Natural killer cell treated with Interleukin-12 subunit alpha and Interleukin-12 subunit beta and Interleukin-15 and Interleukin-18, amount 100 ng/mL, for 72 hours (primary cell): ENCODE results near the gene KCNQ1. TPM values are rescaled to one million over a fixed set of nuclear protein-coding genes. Genes with fewer than 3 reads are reported as not detected.
A peak's percentile ranks its signal among the peaks of the same experiment; 100 is the strongest.

Experiments used
- ATAC-seq, 2 donors: fragments of 150-1000 bp; cut with Tn5 transposase in 1 of 2; sonication (Bioruptor Pico), chemical (Tn5 transposase) in 1 of 2; 2 replicates each; pipeline ENCODE4 v1.10.0; 2021
- DNase-seq: peaks from one replicate; pipeline ENCODE4 v3.0.0; 2022; ENCODE audit warnings: low spot score
- H3K27ac Mint-ChIP-seq, 2 donors: 1 replicate in 1 of 2; 2 replicates in 1 of 2; pipeline ENCODE4 v1.8.0; 2022; ENCODE audit warnings: mixed read lengths in 2 of 2, mild to moderate bottlenecking in 1 of 2, moderate library complexity in 1 of 2
- H3K27me3 Mint-ChIP-seq, 2 donors: 1 replicate in 1 of 2; 2 replicates in 1 of 2; pipeline ENCODE4 v1.8.0; 2022; ENCODE audit warnings: mixed read lengths in 2 of 2
- H3K36me3 Mint-ChIP-seq: one replicate; pipeline ENCODE4 v1.8.0; 2022; ENCODE audit warnings: mixed read lengths
- H3K4me1 Mint-ChIP-seq, 2 donors: 1 replicate in 1 of 2; 2 replicates in 1 of 2; pipeline ENCODE4 v1.8.0; 2022; ENCODE audit warnings: low read depth in 2 of 2, mixed read lengths in 2 of 2, mild to moderate bottlenecking in 1 of 2
- H3K4me3 Mint-ChIP-seq: one replicate; pipeline ENCODE4 v1.8.0; 2022; ENCODE audit warnings: mixed read lengths
- H3K9me3 Mint-ChIP-seq: 2 replicates; pipeline ENCODE4 v1.8.0; 2022; ENCODE audit warnings: mixed read lengths
- total RNA-seq, 2 donors: library from RNA; stranded (reverse); gene quantifications; one replicate each; pipeline ENCODE4 v1.2.3, GENCODE V29; 2022

Gene KCNQ1
- total RNA-seq, 2 donors from 2014 or later: 0.19 to 1.4 TPM

- Mint-ChIP-seq H3K36me3 (no peaks in the 10 kb centered on the region), H3K9me3 (no peaks in the 10 kb centered on the region), H3K27me3 (peaks cover 17 to 21% of the 10 kb centered on the region in 2 donors), H3K4me3 (no peak overlapping the region), H3K4me1 (peaks cover 3 to 5% of the 10 kb centered on the region in 2 donors), H3K27ac (no peak overlapping the region)
- ATAC-seq: no peak
- peak; percentile 56 for DNase-seq
Observed at GRCh38 chr11:2527621-2528291, 82.9 kb downstream of the KCNQ1 start.

- peaks cover 17 to 21% of the 10 kb centered on the region in 2 donors for H3K27me3 Mint-ChIP-seq
- peak; percentile 54 for DNase-seq
- H3K9me3 Mint-ChIP-seq: no peaks in the 10 kb centered on the region
- no peak overlapping the region for H3K27ac Mint-ChIP-seq
- H3K4me1 Mint-ChIP-seq: peaks cover 11 to 12% of the 10 kb centered on the region in 2 donors
- no peaks in the 10 kb centered on the region for H3K36me3 Mint-ChIP-seq
- no peak for ATAC-seq
- H3K4me3 Mint-ChIP-seq: no peak overlapping the region
Observed at GRCh38 chr11:2528301-2529050, 83.7 kb downstream of the KCNQ1 start.

DNA sequence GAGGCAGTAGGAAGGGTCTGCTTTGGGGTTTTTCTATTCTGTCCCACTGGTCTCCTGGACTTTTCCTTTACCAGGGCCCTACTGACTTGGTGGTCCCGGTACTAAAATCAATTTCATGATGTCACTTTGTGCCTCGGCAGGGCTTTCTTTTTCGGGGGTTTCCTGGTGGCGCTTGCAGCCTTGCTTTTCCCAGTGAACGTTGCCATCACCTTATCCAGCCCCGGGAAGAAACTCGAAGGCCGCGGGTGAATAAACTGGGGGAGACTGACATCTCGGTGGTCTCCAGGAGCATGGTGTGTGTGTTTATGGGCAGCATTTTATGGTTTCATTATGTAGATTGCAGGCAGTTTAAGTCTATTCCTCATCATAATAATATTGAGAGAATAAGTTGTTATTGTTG is 84.4 kb downstream of the KCNQ1 start:
- no peak overlapping the region for H3K4me3 Mint-ChIP-seq
- no peaks in the 10 kb centered on the region for H3K9me3 Mint-ChIP-seq
- no peaks in the 10 kb centered on the region for H3K36me3 Mint-ChIP-seq
- no peak overlapping the region for H3K27ac Mint-ChIP-seq
- H3K27me3 Mint-ChIP-seq: peaks cover 17 to 21% of the 10 kb centered on the region in 2 donors
- no peak for ATAC-seq
- no peak for DNase-seq
- peaks cover 14 to 15% of the 10 kb centered on the region in 2 donors for H3K4me1 Mint-ChIP-seq

- Mint-ChIP-seq H3K4me3 (no peak overlapping the region), H3K27ac (no peak overlapping the region), H3K36me3 (no peaks in the 10 kb centered on the region), H3K9me3 (no peaks in the 10 kb centered on the region), H3K27me3 (peaks cover 17 to 21% of the 10 kb centered on the region in 2 donors), H3K4me1 (peaks cover 14 to 15% of the 10 kb centered on the region in 2 donors)
- DNase-seq (peak; percentile 20), ATAC-seq (no peak)
Observed at GRCh38 chr11:2529636-2530035, 84.8 kb downstream of the KCNQ1 start.

- Mint-ChIP-seq H3K4me1 (peaks cover 14 to 15% of the 10 kb centered on the region in 2 donors), H3K27me3 (peaks cover 15 to 19% of the 10 kb centered on the region in 2 donors), H3K4me3 (no peak overlapping the region), H3K36me3 (no peaks in the 10 kb centered on the region), H3K9me3 (no peaks in the 10 kb centered on the region), H3K27ac (no peak overlapping the region)
- DNase-seq: peak; percentile 49
- no peak for ATAC-seq
Observed at GRCh38 chr11:2530131-2530854, 85.5 kb downstream of the KCNQ1 start.

DNA sequence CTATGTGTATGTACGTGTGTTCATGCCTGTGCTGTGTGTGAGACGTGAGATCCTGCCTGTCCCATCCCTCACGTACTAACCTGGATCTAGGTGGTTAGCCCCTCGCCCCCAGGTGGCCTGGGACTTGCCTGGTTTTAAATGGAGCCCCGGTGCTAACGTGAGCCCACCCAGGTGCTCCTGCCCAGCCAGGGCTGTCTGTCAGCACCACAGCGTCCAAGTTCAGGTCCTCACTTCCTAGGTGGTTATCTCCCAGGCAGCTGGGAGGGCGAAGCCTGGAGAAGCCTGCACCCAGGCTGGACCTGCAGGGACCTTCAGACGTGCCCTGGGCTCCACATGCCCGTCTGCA is 86.0 kb downstream of the KCNQ1 start:
- no peaks in the 10 kb centered on the region for H3K9me3 Mint-ChIP-seq
- no peak overlapping the region for H3K27ac Mint-ChIP-seq
- H3K27me3 Mint-ChIP-seq: peaks cover 10 to 15% of the 10 kb centered on the region in 2 donors
- ATAC-seq (no peak), DNase-seq (peak; percentile 46)
- H3K4me1 Mint-ChIP-seq: peaks cover 14 to 15% of the 10 kb centered on the region in 2 donors
- H3K4me3 Mint-ChIP-seq: no peak overlapping the region
- no peaks in the 10 kb centered on the region for H3K36me3 Mint-ChIP-seq

DNA sequence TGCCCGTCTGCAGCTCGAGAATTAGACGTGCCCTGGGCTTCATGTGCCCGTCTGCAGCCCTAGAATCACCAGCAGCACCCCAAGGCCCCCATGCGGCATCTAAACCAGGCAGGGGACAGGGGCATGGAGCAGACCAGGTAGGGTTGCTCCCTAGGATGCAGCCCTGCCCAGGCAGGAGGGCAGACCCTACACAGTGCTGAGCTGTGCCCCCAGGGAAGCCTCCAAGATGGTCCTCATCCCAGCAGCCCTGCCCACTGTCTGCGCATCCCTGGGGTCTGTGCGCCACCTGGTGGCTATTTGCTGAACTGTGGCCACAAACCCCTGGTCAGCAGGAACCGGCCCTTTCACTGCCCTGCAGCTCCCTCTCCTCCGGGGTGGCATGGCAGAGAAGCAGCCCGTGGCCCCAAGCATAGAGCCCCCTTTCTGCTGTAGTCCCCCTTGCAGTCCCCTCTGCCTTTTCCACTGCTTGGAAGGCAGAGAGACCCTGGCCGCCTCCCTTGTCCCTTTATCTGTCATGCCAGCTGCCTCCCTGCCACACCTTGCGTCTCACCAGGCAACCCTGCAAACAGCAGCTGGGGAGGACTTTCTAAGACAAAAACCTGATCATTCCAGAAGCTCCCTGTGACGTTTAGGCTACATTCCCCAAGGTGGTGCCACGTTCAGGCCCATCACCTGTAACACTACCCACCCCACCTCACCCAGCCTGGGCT is 86.6 kb downstream of the KCNQ1 start:
- peak; percentile 60 for DNase-seq
- Mint-ChIP-seq H3K4me3 (no peak overlapping the region), H3K9me3 (no peaks in the 10 kb centered on the region), H3K27ac (no peak overlapping the region), H3K4me1 (peaks cover 14 to 15% of the 10 kb centered on the region in 2 donors), H3K27me3 (peaks cover 6 to 11% of the 10 kb centered on the region in 2 donors), H3K36me3 (no peaks in the 10 kb centered on the region)
- peak in 1 of 2 donors; percentile 42 for ATAC-seq

DNA sequence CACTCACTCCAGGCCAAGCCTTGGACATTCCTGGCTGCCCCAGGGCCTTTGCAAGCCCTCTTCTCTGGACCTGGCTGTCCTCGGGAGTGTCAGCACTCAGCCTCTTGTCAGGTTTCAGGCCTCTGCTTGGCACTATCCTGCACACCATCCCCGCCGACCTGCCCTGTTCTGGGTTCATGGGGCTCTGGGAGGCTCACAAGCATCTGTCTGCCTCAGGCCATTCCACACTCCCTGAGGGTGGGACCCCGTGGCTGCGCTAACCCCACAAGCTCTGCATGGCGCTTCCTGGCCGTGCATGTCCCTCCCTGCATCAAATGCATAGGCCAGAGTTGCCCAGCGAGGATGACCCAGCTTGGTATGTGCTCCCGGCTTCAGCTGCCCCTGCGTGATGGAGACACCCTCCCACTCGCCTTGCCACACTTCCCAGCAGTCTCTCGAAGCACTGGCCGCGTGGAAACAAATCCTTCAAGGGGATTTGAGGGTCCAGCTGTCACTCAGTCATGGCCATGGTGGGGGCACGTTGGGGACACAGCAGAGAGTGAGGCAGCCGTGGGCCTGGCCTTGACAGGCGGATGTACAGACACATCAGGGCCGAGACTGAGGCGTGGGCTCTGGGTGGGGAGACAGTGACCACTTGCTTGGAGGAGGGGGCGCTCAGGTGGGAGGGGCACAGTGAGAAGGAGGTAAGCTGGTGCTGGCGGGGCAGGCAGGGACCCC is 87.3 kb downstream of the KCNQ1 start:
- no peaks in the 10 kb centered on the region for H3K36me3 Mint-ChIP-seq
- H3K4me3 Mint-ChIP-seq: peak overlapping the region; percentile 80
- ATAC-seq: no peak
- H3K27me3 Mint-ChIP-seq: peaks cover 6 to 11% of the 10 kb centered on the region in 2 donors
- peaks cover 14 to 15% of the 10 kb centered on the region in 2 donors for H3K4me1 Mint-ChIP-seq
- no peaks in the 10 kb centered on the region for H3K9me3 Mint-ChIP-seq
- DNase-seq: peak; percentile 28
- no peak overlapping the region for H3K27ac Mint-ChIP-seq

- no peak overlapping the region for H3K27ac Mint-ChIP-seq
Observed at GRCh38 chr11:2532704-2533586, 88.1 kb downstream of the KCNQ1 start.

GRCh38 chr11:2533587-2534133 is 88.9 kb downstream of the KCNQ1 start:
- Mint-ChIP-seq H3K4me3 (peak overlapping the region; percentile 80), H3K27me3 (peaks cover 4 to 8% of the 10 kb centered on the region in 2 donors), H3K27ac (no peak overlapping the region), H3K36me3 (no peaks in the 10 kb centered on the region), H3K9me3 (no peaks in the 10 kb centered on the region), H3K4me1 (peaks cover 14 to 15% of the 10 kb centered on the region in 2 donors)
- ATAC-seq (peak; percentile 68 to 73), DNase-seq (peak; percentile 76)

More at GRCh38 chr11:2532704-2533586, 88.1 kb downstream of the KCNQ1 start:
- H3K36me3 Mint-ChIP-seq: no peaks in the 10 kb centered on the region
- H3K27me3 Mint-ChIP-seq: peaks cover 6 to 11% of the 10 kb centered on the region in 2 donors
- H3K4me1 Mint-ChIP-seq: peaks cover 14 to 15% of the 10 kb centered on the region in 2 donors
- peak; percentile 83 to 87 for ATAC-seq
- H3K9me3 Mint-ChIP-seq: no peaks in the 10 kb centered on the region
- peak overlapping the region; percentile 80 for H3K4me3 Mint-ChIP-seq
- peak; percentile 90 for DNase-seq

DNA sequence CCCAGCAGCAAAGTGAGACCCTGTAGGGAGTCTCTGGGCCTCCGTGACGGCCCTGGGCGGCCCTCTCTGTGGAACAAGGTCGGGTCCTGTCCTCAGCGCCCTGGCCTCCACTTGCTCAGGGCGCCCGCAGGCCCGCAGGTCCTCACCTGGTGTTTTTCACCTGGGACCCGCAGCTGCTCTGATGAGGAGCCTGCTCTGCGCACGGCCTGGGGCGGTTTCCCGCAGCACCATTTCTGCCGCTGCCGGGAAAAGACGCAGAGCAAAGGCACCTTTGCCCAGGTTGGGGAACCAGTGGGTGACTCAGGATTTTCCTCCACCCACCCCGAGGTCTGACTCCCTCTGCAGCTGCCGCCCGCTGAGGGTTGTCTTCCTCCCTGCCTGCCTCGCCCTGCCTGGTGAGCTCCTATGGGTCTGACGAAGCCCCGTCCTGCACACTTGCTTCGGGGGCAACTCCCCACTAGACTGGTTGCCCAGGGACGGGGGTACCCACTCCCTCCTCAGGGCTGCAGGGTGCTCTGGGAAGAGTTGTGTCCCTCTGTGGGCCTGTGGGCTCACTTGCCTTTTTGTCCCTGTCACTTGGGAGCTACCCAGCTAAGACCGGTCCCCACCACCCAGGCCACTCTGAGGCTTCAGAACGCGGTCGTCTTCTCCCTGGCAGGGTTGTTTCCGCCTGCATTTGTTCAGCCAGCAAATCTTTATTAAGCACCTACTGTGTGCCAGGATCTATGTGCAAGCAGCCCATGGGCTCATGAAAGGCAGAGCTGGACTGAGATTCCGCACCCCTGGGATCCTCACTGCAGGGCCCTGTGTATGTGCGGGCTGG is 89.5 kb downstream of the KCNQ1 start:
- Mint-ChIP-seq H3K27me3 (peaks cover 0 to 6% of the 10 kb centered on the region in 2 donors), H3K4me3 (no peak overlapping the region), H3K27ac (no peak overlapping the region), H3K36me3 (no peaks in the 10 kb centered on the region), H3K9me3 (no peaks in the 10 kb centered on the region), H3K4me1 (peaks cover 14 to 15% of the 10 kb centered on the region in 2 donors)
- ATAC-seq: no peak
- peak; percentile 57 for DNase-seq
